ENCODE data around the gene MSANTD1. TPM values are rescaled to one million over a fixed set of nuclear protein-coding genes. Genes with fewer than 3 reads are reported as not detected.

The MSANTD1 gene
- total RNA-seq, 1 donor from 2014 or later: 1.1 TPM

- DNase-seq: no peak
Observed at GRCh38 chr4:3217266-3217665, 31.7 kb upstream of the MSANTD1 start.

- DNase-seq: no peak
Observed at GRCh38 chr4:3217771-3218170, 31.2 kb upstream of the MSANTD1 start.

GRCh38 chr4:3218824-3219760 is 29.9 kb upstream of the MSANTD1 start:
- no peak for DNase-seq

GRCh38 chr4:3219761-3220475 is 29.0 kb upstream of the MSANTD1 start:
- DNase-seq: no peak

GRCh38 chr4:3220476-3221183 is 28.3 kb upstream of the MSANTD1 start:
- peak; percentile 73 for DNase-seq

- no peak for DNase-seq
Observed at GRCh38 chr4:3221184-3221494, 27.8 kb upstream of the MSANTD1 start.

- no peak for DNase-seq
Observed at GRCh38 chr4:3221996-3222395, 27.0 kb upstream of the MSANTD1 start.

DNA sequence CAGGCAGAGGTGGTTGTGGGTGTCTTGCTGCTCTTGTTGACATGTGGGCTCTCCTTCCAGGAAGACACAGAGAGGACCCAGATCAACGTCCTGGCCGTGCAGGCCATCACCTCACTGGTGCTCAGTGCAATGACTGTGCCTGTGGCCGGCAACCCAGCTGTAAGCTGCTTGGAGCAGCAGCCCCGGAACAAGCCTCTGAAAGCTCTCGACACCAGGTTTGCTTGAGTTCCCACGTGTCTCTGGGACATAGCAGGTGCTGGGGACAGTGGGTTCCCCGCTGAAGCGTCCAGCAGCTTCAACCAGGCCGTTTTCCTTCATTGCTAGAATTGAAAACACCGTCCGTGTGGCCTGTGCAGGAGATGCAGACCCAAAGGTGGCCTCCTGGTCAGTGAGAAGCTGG is 25.6 kb upstream of the MSANTD1 start:
- no peak for DNase-seq

DNA sequence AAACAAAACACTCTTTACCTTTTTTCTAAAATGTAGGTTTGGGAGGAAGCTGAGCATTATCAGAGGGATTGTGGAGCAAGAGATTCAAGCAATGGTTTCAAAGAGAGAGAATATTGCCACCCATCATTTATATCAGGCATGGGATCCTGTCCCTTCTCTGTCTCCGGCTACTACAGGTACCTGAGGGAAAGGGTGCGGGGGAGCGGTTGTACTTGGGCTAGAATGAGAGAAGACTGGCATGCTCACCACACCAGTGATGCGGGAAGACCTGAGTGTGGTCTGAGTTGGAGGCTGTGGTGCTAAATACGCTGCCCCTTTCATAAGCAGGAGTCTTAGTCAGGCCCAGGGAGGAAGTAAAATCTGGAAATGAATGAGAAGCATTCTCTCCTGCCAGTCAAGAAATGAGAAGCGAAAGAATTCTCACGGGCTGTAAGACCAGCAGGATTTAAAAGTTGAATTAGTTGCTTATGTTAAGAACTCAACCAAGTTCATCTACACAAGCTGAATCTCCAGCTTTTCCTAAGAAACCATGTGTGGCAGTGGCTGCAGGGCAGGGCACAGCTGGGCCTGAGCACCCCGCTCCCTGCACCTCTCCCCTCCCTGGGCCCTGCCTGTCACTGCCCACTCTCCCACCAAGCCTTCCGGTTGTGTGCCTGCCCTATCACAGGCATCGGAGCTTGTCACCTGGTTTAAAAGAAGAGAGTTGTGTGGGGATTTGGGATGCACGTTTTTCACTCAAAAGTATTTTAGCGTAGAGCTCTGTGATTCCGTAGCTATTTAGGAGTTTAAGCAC is 24.8 kb upstream of the MSANTD1 start:
- no peak for DNase-seq

GRCh38 chr4:3225071-3225850 is 23.7 kb upstream of the MSANTD1 start:
- no peak for DNase-seq

- DNase-seq: no peak
Observed at GRCh38 chr4:3225936-3226335, 23.0 kb upstream of the MSANTD1 start.

GRCh38 chr4:3226467-3226866 is 22.5 kb upstream of the MSANTD1 start:
- no peak for DNase-seq

- no peak for DNase-seq
Observed at GRCh38 chr4:3226944-3227343, 22.0 kb upstream of the MSANTD1 start.

DNA sequence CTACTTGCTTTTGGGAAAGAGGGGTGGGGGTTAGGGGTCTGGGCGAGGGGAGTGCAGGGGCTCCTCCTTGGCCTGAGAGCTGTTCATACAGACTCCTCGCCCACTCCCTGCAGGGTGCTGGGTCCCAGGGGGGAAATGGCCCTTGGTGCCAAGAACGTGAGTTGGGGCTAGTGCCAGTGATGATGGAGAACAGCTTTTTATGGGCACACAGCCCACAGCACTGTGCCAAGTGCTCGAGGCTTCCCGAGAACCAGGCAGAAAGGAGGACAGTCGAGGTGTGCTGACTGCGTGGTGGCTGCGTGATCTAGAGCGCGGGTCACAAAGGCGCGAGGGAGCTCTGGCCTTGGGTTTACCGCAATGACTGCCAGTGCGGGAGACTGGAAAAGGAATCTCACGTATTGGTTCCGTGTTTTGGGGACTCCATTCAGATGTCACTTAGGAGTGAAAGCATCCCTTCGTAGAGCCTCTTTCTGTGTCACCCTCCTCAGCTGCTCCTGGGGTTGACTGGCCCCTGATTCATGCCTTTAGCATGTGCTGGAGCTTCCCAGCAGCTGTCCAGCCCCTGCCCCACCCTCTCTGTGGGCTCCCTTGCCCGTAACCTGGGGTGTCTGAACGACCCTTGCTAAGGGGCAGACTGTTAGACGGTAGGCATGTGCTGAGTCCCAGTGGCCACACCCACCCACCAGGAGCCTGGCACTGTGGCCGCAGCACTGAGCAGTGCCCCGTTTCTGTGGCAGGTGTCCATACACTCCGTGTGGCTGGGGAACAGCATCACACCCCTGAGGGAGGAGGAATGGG is 20.9 kb upstream of the MSANTD1 start:
- no peak for DNase-seq

GRCh38 chr4:3228881-3229280 is 20.1 kb upstream of the MSANTD1 start:
- DNase-seq: no peak

DNA sequence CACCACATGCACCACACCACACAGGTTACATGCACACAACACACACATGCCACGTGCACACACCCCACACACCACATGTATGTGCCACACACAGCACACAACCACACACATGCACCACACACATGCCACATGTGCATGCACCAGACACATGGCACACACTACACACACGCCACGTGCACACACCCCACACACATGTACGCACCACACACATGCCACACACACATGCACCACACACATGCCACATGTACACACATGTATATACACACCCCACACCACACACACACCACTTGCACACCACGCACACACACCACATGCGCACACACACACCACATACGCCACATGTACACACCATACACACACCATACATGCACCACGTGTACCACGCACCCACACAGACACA is 19.6 kb upstream of the MSANTD1 start:
- DNase-seq: no peak

DNA sequence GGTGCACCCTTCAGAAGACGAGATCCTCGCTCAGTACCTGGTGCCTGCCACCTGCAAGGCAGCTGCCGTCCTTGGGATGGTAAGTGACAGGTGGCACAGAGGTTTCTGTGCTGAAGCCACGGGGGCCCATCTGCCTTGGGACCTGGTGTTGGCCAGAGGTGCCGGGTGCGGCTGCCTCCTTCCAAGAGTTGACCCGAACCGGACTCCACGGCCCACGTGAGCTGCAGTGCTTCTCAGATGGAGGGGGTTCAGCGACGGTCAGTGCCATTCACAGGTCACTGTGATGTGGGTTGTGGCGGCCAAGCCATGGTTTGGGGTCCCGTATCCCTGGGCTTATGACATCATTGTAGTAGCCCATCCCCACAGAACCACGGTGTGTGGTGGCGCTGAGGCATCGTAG is 19.0 kb upstream of the MSANTD1 start:
- no peak for DNase-seq

GRCh38 chr4:3231471-3231870 is 17.5 kb upstream of the MSANTD1 start:
- DNase-seq: no peak

DNA sequence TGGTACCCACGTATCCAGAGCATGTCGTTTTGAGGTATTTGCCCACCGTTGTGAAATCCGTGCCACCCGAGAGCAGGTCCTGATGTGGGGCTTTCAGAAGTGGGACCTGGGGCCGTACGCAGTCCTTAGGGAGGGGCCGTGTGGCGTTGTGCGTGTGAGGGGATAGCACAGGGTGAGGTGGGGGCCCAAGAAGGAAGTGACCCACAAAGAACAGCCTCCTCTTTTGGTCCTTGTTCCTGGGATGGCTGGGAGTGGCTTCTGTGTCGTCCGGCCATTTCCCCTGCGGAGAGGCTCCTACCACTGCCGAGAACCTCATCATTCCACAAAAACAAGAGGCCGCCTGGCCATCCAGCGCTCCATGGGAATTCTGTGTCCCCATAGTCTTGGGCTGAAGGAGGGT is 17.0 kb upstream of the MSANTD1 start:
- no peak for DNase-seq

DNA sequence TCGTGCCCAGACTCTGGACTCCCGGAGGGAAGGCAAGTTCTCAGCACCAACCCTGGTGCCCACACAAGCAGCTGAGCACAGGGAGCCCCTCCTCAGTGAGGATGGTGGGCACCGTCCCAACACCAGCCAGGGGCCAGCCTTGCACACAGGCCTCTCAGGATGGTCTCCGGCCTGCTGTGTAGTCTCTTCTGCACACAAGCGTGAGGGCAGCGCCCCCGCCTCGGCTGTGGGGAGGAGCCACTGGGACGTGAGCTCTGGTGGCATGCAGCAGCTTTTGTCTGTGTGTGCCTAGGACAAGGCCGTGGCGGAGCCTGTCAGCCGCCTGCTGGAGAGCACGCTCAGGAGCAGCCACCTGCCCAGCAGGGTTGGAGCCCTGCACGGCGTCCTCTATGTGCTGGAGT is 16.1 kb upstream of the MSANTD1 start:
- DNase-seq: no peak

All from tongue (tissue), 2 donors.